CD4-positive, alpha-beta T cell (primary cell): Measurements from ENCODE around the gene MYO7B. TPM values are rescaled to one million over a fixed set of nuclear protein-coding genes. Genes with fewer than 3 reads are reported as not detected.
A peak's percentile ranks its signal among the peaks of the same experiment; 100 is the strongest.

Source experiments
- ATAC-seq: fragments of 200-7000 bp; cut with Tn5 transposase; one replicate; pipeline ENCODE4 v1.10.0; 2022; ENCODE audit warnings: mild to moderate bottlenecking; ENCODE audit not compliant: poor library complexity
- CTCF ChIA-PET: fragments of 350-600 bp; sonication (Branson Sonifier 250); formaldehyde crosslinking; loops from one replicate; lab custom pipeline; 2021; ENCODE audit warnings: antibody characterized with exemption, inconsistent platforms; lab: Charles Lee
- POLR2A ChIA-PET: fragments of 350-600 bp; sonication (Branson Sonifier 250); formaldehyde crosslinking; loops from one replicate; lab custom pipeline; 2021; ENCODE audit warnings: antibody characterized with exemption, inconsistent platforms; lab: Charles Lee
- DNase-seq, 14 experiments: peaks; one replicate each; pipeline ENCODE4 v3.0.0-alpha.2; 2013 to 2020; ENCODE audit warnings: mixed read lengths in 2 of 14
- H3K27ac ChIP-seq, 2 donors: one replicate each; pipeline versions ENCODE4 v1.5.1 to v1.7.0; 2013; ENCODE audit warnings: low read length in 2 of 2, low read depth in 1 of 2, mild to moderate bottlenecking in 1 of 2
- H3K27me3 ChIP-seq, 2 experiments: 1 replicate in 1 of 2; 2 replicates in 1 of 2; pipeline versions ENCODE4 v1.6.1 to v1.7.0; 2013; ENCODE audit warnings: low read length in 2 of 2, control low read depth in 1 of 2, mild to moderate bottlenecking in 1 of 2, moderate library complexity in 1 of 2; ENCODE audit not compliant: insufficient read depth in 2 of 2, control insufficient read depth in 1 of 2
- H3K36me3 ChIP-seq: one replicate; pipeline ENCODE4 v1.6.1; 2013; ENCODE audit warnings: low read length, control low read depth; ENCODE audit not compliant: insufficient read depth
- H3K4me1 ChIP-seq: one replicate; pipeline ENCODE4 v1.6.1; 2013; ENCODE audit warnings: low read length, control low read depth; ENCODE audit not compliant: insufficient read depth
- H3K4me3 ChIP-seq: one replicate; pipeline ENCODE4 v1.5.1; 2013; ENCODE audit warnings: mild to moderate bottlenecking, low read length, moderate library complexity
- H3K9me3 ChIP-seq, 2 experiments: 1 replicate in 1 of 2; 2 replicates in 1 of 2; pipeline versions ENCODE4 v1.6.1 to v1.7.0; 2013; ENCODE audit warnings: low read length in 2 of 2, mild to moderate bottlenecking in 2 of 2, control low read depth in 1 of 2, moderate library complexity in 1 of 2; ENCODE audit not compliant: control insufficient read depth in 1 of 2, insufficient read depth in 1 of 2
- H3K27ac Mint-ChIP-seq: one replicate; pipeline ENCODE4 v1.8.0; 2020; ENCODE audit warnings: mixed read lengths
- H3K27me3 Mint-ChIP-seq: one replicate; pipeline ENCODE4 v1.8.0; 2021; ENCODE audit warnings: mixed read lengths
- H3K36me3 Mint-ChIP-seq: one replicate; pipeline ENCODE4 v1.8.0; 2021; ENCODE audit warnings: low read depth, mixed read lengths
- H3K4me1 Mint-ChIP-seq: one replicate; pipeline ENCODE4 v1.8.0; 2021; ENCODE audit warnings: low read depth, mixed read lengths
- H3K4me3 Mint-ChIP-seq: one replicate; pipeline ENCODE4 v1.8.0; 2020; ENCODE audit warnings: mild to moderate bottlenecking, mixed read lengths
- H3K9me3 Mint-ChIP-seq: one replicate; pipeline ENCODE4 v1.8.0; 2020; ENCODE audit warnings: mixed read lengths
- CTCF ChIP-seq: fragments of 200-600 bp; IDR thresholded peaks from one replicate; pipeline ENCODE4 v1.8.0; 2022; ENCODE audit warnings: antibody characterized with exemption, mild to moderate bottlenecking
- intact Hi-C, 2 experiments: fragments of 100-400 bp; cut with DNase I in 1 of 2; cut with micrococcal nuclease in 1 of 2; formaldehyde crosslinking; loops; one replicate each; pipeline versions ENCODE4 v1.15.1 to v1.9.0; 2023 to 2025; cut with DNase I, micrococcal nuclease
- total RNA-seq, 174 experiments: library from RNA in 2 of 174; stranded (reverse) in 2 of 174; gene quantifications; one replicate each; pipeline ENCODE4 v1.2.3 and lab custom pipeline; 2021 to 2026

MYO7B gene
- total RNA-seq, 2 experiments from 2014 or later = 0.05 to 0.14 TPM

GRCh38 chr2:127611076-127611925 lies 75.8 kb downstream of the MYO7B start:
- no peaks in the 10 kb centered on the region for H3K36me3 ChIP-seq
- peaks cover 10% of the 10 kb centered on the region for H3K4me1 ChIP-seq
- intact Hi-C loops = no loop called here
- H3K4me3 Mint-ChIP-seq = no peak overlapping the region
- ChIA-PET CTCF (no interaction called here), POLR2A (no interaction called here)
- H3K4me3 ChIP-seq = no peak overlapping the region
- no peak overlapping the region for H3K27ac Mint-ChIP-seq
- peaks cover 6% of the 10 kb centered on the region for H3K9me3 Mint-ChIP-seq
- H3K4me1 Mint-ChIP-seq = peaks cover 17% of the 10 kb centered on the region
- H3K27me3 ChIP-seq = peaks cover 0 to 2% of the 10 kb centered on the region in 2 experiments
- no peak for TF ChIP-seq CTCF
- H3K36me3 Mint-ChIP-seq = no peaks in the 10 kb centered on the region
- peaks cover 9 to 19% of the 10 kb centered on the region in 2 experiments for H3K9me3 ChIP-seq
- H3K27ac ChIP-seq = no peak overlapping the region
- no peaks in the 10 kb centered on the region for H3K27me3 Mint-ChIP-seq
- no peak for ATAC-seq
- DNase-seq = peak in 1 of 14 experiments; percentile 17

- peak in 1 of 14 experiments; percentile 17 for DNase-seq
- H3K27me3 Mint-ChIP-seq = no peaks in the 10 kb centered on the region
- ATAC-seq = no peak
- H3K9me3 ChIP-seq = peaks cover 9 to 19% of the 10 kb centered on the region in 2 experiments
- peaks cover 0 to 2% of the 10 kb centered on the region in 2 experiments for H3K27me3 ChIP-seq
- no peak overlapping the region for H3K27ac Mint-ChIP-seq
- peaks cover 13% of the 10 kb centered on the region for H3K4me1 ChIP-seq
- no peaks in the 10 kb centered on the region for H3K36me3 ChIP-seq
- peaks cover 26% of the 10 kb centered on the region for H3K4me1 Mint-ChIP-seq
- ChIA-PET POLR2A (interaction anchor here (0.9 kb wide), 1 partner anchor 15 kb away, joined by 3 read pairs; no protein-coding TSS in a partner anchor), CTCF (no interaction called here)
- no peak for TF ChIP-seq CTCF
- no peaks in the 10 kb centered on the region for H3K36me3 Mint-ChIP-seq
- H3K4me3 Mint-ChIP-seq = no peak overlapping the region
- peaks cover 6% of the 10 kb centered on the region for H3K9me3 Mint-ChIP-seq
- intact Hi-C loops = no loop called here
- no peak overlapping the region for H3K4me3 ChIP-seq
- H3K27ac ChIP-seq = no peak overlapping the region
Measured at GRCh38 chr2:127612111-127612822, 76.8 kb downstream of the MYO7B start.

GRCh38 chr2:127614246-127614645 lies 78.8 kb downstream of the MYO7B start:
- peaks cover 32% of the 10 kb centered on the region for H3K4me1 Mint-ChIP-seq
- Histone ChIP-seq H3K9me3 (peaks cover 9 to 19% of the 10 kb centered on the region in 2 experiments), H3K4me1 (peaks cover 8% of the 10 kb centered on the region), H3K27me3 (peaks cover 0 to 2% of the 10 kb centered on the region in 2 experiments), H3K36me3 (no peaks in the 10 kb centered on the region), H3K27ac (no peak overlapping the region), H3K4me3 (no peak overlapping the region)
- CTCF ChIA-PET = interaction anchor here (1.3 kb wide), 1 partner anchor 35 kb away, joined by 3 read pairs; no protein-coding TSS in a partner anchor
- H3K9me3 Mint-ChIP-seq = peaks cover 6% of the 10 kb centered on the region
- no peak overlapping the region for H3K27ac Mint-ChIP-seq
- intact Hi-C loops = no loop called here
- H3K27me3 Mint-ChIP-seq = no peaks in the 10 kb centered on the region
- POLR2A ChIA-PET = interaction anchor here (1.0 to 1.6 kb wide), 2 partner anchors 21 to 88 kb away, joined by 3 to 8 read pairs; partner anchors contain the start of gene SFT2D3
- H3K4me3 Mint-ChIP-seq = no peak overlapping the region
- ATAC-seq (no peak), DNase-seq (no peak)
- H3K36me3 Mint-ChIP-seq = no peaks in the 10 kb centered on the region
- no peak for TF ChIP-seq CTCF
